ENCODE data around the gene CDH12.

DNA sequence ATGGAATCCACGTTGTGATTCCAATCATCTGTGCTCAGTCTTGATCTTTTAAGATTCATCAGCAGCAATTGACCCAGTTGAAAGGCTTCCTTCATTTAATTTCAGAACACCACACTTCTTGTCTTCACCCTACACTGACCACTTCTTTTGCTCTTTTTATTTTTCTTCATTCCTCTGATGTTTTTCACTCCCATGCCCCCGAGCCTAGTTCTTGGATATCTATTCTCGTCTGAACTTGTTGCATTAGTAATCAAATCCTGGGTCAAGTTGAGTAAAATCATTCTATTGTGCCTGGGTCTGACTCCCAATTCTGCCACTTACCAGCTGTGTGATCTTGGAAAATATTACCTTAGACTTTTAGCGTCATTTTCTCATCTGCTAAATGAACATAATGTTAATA is 356.5 kb downstream of the CDH12 start:
- TF ChIP-seq, protein P1, sequence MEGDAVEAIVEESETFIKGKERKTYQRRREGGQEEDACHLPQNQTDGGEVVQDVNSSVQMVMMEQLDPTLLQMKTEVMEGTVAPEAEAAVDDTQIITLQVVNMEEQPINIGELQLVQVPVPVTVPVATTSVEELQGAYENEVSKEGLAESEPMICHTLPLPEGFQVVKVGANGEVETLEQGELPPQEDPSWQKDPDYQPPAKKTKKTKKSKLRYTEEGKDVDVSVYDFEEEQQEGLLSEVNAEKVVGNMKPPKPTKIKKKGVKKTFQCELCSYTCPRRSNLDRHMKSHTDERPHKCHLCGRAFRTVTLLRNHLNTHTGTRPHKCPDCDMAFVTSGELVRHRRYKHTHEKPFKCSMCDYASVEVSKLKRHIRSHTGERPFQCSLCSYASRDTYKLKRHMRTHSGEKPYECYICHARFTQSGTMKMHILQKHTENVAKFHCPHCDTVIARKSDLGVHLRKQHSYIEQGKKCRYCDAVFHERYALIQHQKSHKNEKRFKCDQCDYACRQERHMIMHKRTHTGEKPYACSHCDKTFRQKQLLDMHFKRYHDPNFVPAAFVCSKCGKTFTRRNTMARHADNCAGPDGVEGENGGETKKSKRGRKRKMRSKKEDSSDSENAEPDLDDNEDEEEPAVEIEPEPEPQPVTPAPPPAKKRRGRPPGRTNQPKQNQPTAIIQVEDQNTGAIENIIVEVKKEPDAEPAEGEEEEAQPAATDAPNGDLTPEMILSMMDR (IDR thresholded peaks at IDR 0.05; ENCODE audit: insufficient read depth, low read length), result no peak
- no peak for TF ChIP-seq POLR2AphosphoS5 (IDR thresholded peaks at IDR 0.05; ENCODE audit: low read depth)
- no peak for TF ChIP-seq GABPA (IDR thresholded peaks at IDR 0.05; ENCODE audit: low read depth)
- TF ChIP-seq, protein P2, sequence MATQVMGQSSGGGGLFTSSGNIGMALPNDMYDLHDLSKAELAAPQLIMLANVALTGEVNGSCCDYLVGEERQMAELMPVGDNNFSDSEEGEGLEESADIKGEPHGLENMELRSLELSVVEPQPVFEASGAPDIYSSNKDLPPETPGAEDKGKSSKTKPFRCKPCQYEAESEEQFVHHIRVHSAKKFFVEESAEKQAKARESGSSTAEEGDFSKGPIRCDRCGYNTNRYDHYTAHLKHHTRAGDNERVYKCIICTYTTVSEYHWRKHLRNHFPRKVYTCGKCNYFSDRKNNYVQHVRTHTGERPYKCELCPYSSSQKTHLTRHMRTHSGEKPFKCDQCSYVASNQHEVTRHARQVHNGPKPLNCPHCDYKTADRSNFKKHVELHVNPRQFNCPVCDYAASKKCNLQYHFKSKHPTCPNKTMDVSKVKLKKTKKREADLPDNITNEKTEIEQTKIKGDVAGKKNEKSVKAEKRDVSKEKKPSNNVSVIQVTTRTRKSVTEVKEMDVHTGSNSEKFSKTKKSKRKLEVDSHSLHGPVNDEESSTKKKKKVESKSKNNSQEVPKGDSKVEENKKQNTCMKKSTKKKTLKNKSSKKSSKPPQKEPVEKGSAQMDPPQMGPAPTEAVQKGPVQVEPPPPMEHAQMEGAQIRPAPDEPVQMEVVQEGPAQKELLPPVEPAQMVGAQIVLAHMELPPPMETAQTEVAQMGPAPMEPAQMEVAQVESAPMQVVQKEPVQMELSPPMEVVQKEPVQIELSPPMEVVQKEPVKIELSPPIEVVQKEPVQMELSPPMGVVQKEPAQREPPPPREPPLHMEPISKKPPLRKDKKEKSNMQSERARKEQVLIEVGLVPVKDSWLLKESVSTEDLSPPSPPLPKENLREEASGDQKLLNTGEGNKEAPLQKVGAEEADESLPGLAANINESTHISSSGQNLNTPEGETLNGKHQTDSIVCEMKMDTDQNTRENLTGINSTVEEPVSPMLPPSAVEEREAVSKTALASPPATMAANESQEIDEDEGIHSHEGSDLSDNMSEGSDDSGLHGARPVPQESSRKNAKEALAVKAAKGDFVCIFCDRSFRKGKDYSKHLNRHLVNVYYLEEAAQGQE (IDR thresholded peaks at IDR 0.05; ENCODE audit: insufficient replicate concordance, low read depth), result no peak
